ENCODE measurements around the gene HAL.

GRCh38 chr12:95988506-95989275 lies 7.5 kb downstream of the HAL start:
- TF ChIP-seq YY1 (IDR thresholded peaks at IDR 0.05; ENCODE audit: insufficient read depth, insufficient read length) (no peak), SUZ12 (IDR thresholded peaks at IDR 0.05; ENCODE audit: extremely low read depth, insufficient read depth, insufficient read length) (no peak), ZNF274 (IDR thresholded peaks at IDR 0.05; ENCODE audit: low read depth, low read length) (no peak)
